Heart left ventricle (tissue), 16 donors: Measurements from ENCODE around the gene GDPD1. TPM values are rescaled to one million over a fixed set of nuclear protein-coding genes. Genes with fewer than 3 reads are reported as not detected.

Experiments
- ATAC-seq, 4 donors: fragments of 200-7000 bp; cut with Tn5 transposase; one replicate each; pipeline ENCODE4 v1.9.1; 2020 to 2022; ENCODE audit warnings: moderate library complexity in 4 of 4, mild to moderate bottlenecking in 3 of 4, moderate number of reproducible peaks in 1 of 4
- DNase-seq, 5 donors: peaks; one replicate each; pipeline ENCODE4 v3.0.0-alpha.2; 2020
- H3K27ac ChIP-seq, 12 donors: fragments of 200-600 bp; sonication (generic) in 4 of 12; one replicate each; pipeline versions ENCODE4 v1.5.0 to v1.8.0; 2016 to 2022; ENCODE audit warnings: mild to moderate bottlenecking in 2 of 12
- H3K27me3 ChIP-seq, 9 donors: fragments of 200-600 bp; sonication (generic) in 2 of 9; one replicate each; pipeline versions ENCODE4 v1.5.1 to v1.8.0; 2016 to 2022; ENCODE audit warnings: mild to moderate bottlenecking in 3 of 9
- H3K36me3 ChIP-seq, 9 donors: fragments of 200-600 bp; sonication (generic) in 2 of 9; one replicate each; pipeline versions ENCODE4 v1.5.0 to v1.8.0; 2018 to 2022; ENCODE audit warnings: mild to moderate bottlenecking in 2 of 9
- H3K4me1 ChIP-seq, 12 donors: fragments of 200-600 bp; sonication (generic) in 4 of 12; one replicate each; pipeline versions ENCODE4 v1.5.0 to v1.8.0; 2016 to 2022; ENCODE audit warnings: mild to moderate bottlenecking in 3 of 12
- H3K4me3 ChIP-seq, 12 donors: fragments of 200-600 bp; sonication (generic) in 4 of 12; one replicate each; pipeline versions ENCODE4 v1.5.0 to v1.8.0; 2017 to 2022; ENCODE audit warnings: mild to moderate bottlenecking in 9 of 12, moderate library complexity in 4 of 12
- H3K9me3 ChIP-seq, 12 donors: fragments of 200-600 bp; sonication (generic) in 4 of 12; one replicate each; pipeline versions ENCODE4 v1.5.0 to v1.8.0; 2016 to 2022; ENCODE audit warnings: mild to moderate bottlenecking in 1 of 12
- POLR2A ChIP-seq, 2 donors: fragments of 450-650 bp; IDR thresholded peaks; one replicate each; pipeline ENCODE4 v1.6.1; 2017; ENCODE audit warnings: antibody characterized with exemption in 2 of 2, mild to moderate bottlenecking in 2 of 2, moderate library complexity in 2 of 2
- WGBS, 4 donors: extraction: QIAGEN DNeasy Blood & Tissue Kit in 2 of 4; methylation state at CpG; one replicate each; pipeline versions ENCODE4 v1.1.5 to v1.1.7; 2013 to 2018; 5-methylcytosine and 5-hydroxymethylcytosine counted together
- intact Hi-C, 10 donors: fragments of 100-400 bp; cut with DNase I; formaldehyde crosslinking; loops; one replicate each; pipeline versions ENCODE4 v1.11.1 to v1.14.2; 2022
- polyA plus RNA-seq, 2 donors: library from polyadenylated mRNA; stranded (reverse); fragments of 200-250 nt; gene quantifications; one replicate each; pipeline ENCODE4 v1.2.3, GENCODE V29; 2013
- total RNA-seq, 9 donors: library from RNA; depleted of rRNA in 2 of 9; stranded (reverse); fragments of >200 nt in 2 of 9; fragmentation: NEBNext Ultra II Directional in 3 of 9; extraction: Animal tissue kit (Norgen Biotek cat#: 25700) in 3 of 9; gene quantifications; one replicate each; pipeline versions ENCODE4 v1.1.0 to v1.2.4, GENCODE V29; 2016 to 2023
- TF ChIP-seq, protein P1 (sequence below), 12 donors: fragments of 200-600 bp; sonication (generic) in 4 of 12; IDR thresholded peaks; one replicate each; pipeline versions ENCODE4 v1.5.0 to v1.8.0; 2018 to 2022; ENCODE audit warnings: antibody characterized with exemption in 12 of 12, mild to moderate bottlenecking in 5 of 12
- donor health status: ischemic (EF 13 %, LVEDD 7.1; RV severe dilation, severe dysfunction).
- donor health status: healthy with polysubstance abuse.
- donor health status: DM: no; HTN: yes; CAD: no.
- donor health status: DM: no; HTN: no; CAD: no.
- donor health status: ischemic (EF 25% LVEDD 6.9; RV normal size, moderate dysfunction).
- donor health status: ischemic (EF 25% LVEDD 5.7; RV mildly dilated, moderate dysfunction).
- donor health status: healthy.
- donor health status: DM: yes; HTN: yes; CAD: no.
- donor health status: ischemic (EF 35%, LVEDD 5.7; RV mildly dilated, moderate dysfunction).
- donor health status: nonischemic (EF 11% LVEDD 7.7; RV severe dilation, severe dysfunction).
- donor health status: DM: yes; HTN: yes; CAD: no.
- donor health status: PGD.
- donor health status: ischemic (EF 29% LVEDD 5.4; RV normal size, mild dysfunction).
- donor health status: nonischemic (EF 23%, LVEDD 6.1; RV moderate dilation, normal function).

Gene GDPD1
- total and polyA plus RNA-seq, 11 donors = 0.75 to 4.0 (median 2.7) TPM

DNA sequence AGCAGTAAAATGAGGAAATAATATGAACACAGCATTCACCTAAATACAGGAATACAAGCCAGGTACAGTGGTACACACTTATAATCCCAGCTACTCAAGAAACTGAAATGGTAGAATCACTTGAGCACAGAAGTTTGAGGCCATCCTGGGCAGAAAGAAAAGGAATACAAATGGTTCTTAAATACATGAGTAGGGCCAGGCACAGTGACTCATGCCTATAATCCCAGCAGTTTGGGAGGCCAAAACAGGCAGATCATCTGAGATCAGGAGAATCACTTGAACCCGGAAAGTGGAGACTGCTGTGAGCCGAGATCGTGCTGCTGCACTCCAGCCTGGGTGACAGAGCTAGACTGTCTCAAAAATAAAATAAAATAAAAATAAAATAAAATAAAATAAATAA lies 33.5 kb upstream of the GDPD1 start:
- Histone ChIP-seq H3K9me3 (no peaks in the 10 kb centered on the region), H3K27me3 (no peaks in the 10 kb centered on the region), H3K27ac (no peak overlapping the region), H3K4me1 (no peaks in the 10 kb centered on the region), H3K4me3 (no peak overlapping the region), H3K36me3 (peaks cover 0 to 12% (median 0%) of the 10 kb centered on the region in 9 donors)
- intact Hi-C loops = no loop called here
- 97 to 100% (median 99%) methylated on average over 3 of the region's 3 CpGs for WGBS, 4 donors
- no peak for DNase-seq
- TF ChIP-seq, protein P1, sequence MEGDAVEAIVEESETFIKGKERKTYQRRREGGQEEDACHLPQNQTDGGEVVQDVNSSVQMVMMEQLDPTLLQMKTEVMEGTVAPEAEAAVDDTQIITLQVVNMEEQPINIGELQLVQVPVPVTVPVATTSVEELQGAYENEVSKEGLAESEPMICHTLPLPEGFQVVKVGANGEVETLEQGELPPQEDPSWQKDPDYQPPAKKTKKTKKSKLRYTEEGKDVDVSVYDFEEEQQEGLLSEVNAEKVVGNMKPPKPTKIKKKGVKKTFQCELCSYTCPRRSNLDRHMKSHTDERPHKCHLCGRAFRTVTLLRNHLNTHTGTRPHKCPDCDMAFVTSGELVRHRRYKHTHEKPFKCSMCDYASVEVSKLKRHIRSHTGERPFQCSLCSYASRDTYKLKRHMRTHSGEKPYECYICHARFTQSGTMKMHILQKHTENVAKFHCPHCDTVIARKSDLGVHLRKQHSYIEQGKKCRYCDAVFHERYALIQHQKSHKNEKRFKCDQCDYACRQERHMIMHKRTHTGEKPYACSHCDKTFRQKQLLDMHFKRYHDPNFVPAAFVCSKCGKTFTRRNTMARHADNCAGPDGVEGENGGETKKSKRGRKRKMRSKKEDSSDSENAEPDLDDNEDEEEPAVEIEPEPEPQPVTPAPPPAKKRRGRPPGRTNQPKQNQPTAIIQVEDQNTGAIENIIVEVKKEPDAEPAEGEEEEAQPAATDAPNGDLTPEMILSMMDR (IDR thresholded peaks at IDR 0.05) = no peak
- no peak for TF ChIP-seq POLR2A (IDR thresholded peaks at IDR 0.05)
- no peak for ATAC-seq

DNA sequence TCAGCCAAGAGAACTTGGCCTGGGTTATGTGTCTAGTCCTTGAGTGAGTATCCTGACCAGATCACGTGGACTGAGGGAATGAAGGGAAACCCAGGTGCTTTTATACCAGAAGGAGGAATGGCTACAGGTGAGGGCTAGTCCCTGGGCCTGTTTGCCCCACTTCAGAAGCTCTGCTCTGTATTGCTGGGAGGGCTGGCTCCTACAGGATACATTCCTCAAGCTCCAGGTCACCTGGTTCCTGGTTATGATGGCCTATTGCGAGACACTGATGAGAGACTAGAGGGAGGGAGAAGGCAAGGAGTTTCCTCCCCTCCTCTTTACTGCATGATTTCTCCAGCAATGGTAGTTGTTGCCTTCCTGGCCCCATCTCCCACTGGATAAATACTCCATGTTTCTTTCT lies 29.5 kb upstream of the GDPD1 start:
- intact Hi-C loops = no loop called here
- no peak overlapping the region for H3K4me3 ChIP-seq
- no peaks in the 10 kb centered on the region for H3K4me1 ChIP-seq
- H3K27ac ChIP-seq = no peak overlapping the region
- H3K9me3 ChIP-seq = no peaks in the 10 kb centered on the region
- no peak for ATAC-seq
- 96 to 100% (median 97%) methylated on average over 2 of the region's 2 CpGs for WGBS, 4 donors
- no peak for TF ChIP-seq POLR2A (IDR thresholded peaks at IDR 0.05)
- TF ChIP-seq, protein P1 (IDR thresholded peaks at IDR 0.05) = no peak
- no peak for DNase-seq
- no peaks in the 10 kb centered on the region for H3K27me3 ChIP-seq
- peaks cover 0 to 26% (median 0%) of the 10 kb centered on the region in 9 donors for H3K36me3 ChIP-seq

DNA sequence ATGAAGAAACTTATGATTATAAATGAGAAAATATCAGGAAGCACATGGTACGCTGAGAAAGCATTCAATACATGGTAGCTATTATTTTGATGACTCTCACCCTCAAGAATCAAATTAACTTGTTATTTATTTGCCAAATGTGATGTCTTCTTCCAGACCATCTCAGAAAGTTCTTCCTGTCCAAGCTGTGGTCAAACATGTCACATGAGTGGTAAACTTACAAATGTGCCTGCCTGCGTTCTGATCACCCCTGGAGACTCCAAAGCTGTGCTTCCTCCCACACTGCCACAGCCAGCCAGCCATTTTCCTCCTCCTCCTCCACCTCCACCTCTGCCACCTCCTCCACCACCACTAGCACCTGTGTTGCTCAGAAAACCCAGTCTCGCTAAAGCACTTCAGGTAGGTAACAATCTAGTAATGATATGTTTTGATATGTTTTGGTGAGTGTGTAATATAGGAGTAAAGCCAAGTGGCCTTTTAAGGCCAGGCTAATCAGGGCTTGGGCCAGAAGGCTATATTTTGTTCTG lies 26.9 kb upstream of the GDPD1 start:
- H3K4me1 ChIP-seq = no peaks in the 10 kb centered on the region
- H3K27me3 ChIP-seq = no peaks in the 10 kb centered on the region
- H3K36me3 ChIP-seq = peaks cover 0 to 34% (median 0%) of the 10 kb centered on the region in 9 donors
- WGBS, 4 donors = 95 to 98% (median 95%) methylated on average over 3 of the region's 3 CpGs
- DNase-seq (no peak), ATAC-seq (no peak)
- no peak overlapping the region for H3K4me3 ChIP-seq
- intact Hi-C loops = no loop called here
- H3K9me3 ChIP-seq = no peaks in the 10 kb centered on the region
- no peak overlapping the region for H3K27ac ChIP-seq
- TF ChIP-seq, protein P1 (IDR thresholded peaks at IDR 0.05) = no peak
- TF ChIP-seq POLR2A (IDR thresholded peaks at IDR 0.05) = no peak

DNA sequence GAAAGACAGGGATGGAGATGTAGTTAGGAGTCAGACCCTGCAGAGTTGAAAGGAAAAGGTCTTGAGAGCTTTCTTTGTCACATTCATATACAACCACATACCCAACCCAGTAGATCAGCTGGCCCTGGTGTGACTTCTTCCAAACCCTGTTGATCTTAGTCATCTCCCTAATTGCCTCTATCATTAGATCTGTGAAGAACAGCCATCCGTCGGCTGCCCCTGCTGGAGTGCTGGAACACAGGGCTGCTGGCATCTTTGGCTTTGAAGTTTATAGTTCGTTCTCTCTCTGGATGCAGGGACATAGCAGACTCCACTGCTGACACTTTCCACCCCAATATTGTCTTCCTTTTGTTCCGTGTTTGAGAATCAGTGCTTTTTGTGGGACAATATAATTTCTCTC lies 20.9 kb upstream of the GDPD1 start:
- Histone ChIP-seq H3K4me1 (no peaks in the 10 kb centered on the region), H3K4me3 (no peak overlapping the region), H3K27ac (no peak overlapping the region), H3K9me3 (no peaks in the 10 kb centered on the region), H3K27me3 (no peaks in the 10 kb centered on the region), H3K36me3 (peaks cover 0 to 47% (median 0%) of the 10 kb centered on the region in 9 donors)
- WGBS, 4 donors = 91 to 95% (median 93%) methylated on average over 4 of the region's 4 CpGs
- no peak for TF ChIP-seq POLR2A (IDR thresholded peaks at IDR 0.05)
- TF ChIP-seq, protein P1 (IDR thresholded peaks at IDR 0.05) = no peak
- no peak for DNase-seq
- ATAC-seq = no peak
- intact Hi-C loops = no loop called here
